ENCODE results near the gene ZNF302. TPM values are rescaled to one million over a fixed set of nuclear protein-coding genes. Genes with fewer than 3 reads are reported as not detected.

The ZNF302 gene
- total RNA-seq, 1 experiment from 2014 or later, result 23.3 TPM

DNA sequence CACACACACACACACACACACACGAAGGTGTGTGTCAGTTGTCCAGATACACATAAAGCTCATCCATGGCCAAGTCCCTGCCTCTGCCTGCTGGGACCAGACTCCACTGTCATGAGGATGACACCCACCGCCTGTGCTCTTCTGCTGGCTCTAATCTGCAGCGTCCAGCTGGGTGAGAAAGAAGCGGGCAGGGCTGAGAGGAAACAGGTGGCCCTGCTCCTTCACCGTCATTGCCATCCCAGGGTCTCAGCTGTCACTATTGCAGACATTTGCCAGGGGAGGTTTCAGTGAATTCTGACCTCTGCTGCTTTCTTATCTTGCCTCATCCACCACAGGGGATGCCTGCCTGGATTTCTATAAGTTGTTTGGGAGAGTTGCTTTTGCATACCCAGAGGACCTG is 31.9 kb upstream of the ZNF302 start:
- H4K8ac ChIP-seq (replicated peaks; ENCODE audit: insufficient read length, low read depth, low read length), result no peak overlapping the region

More for the DNA sequence above, 31.9 kb upstream of the ZNF302 start:
- peaks cover 11% of the 10 kb centered on the region for H3K27me3 Mint-ChIP-seq (ENCODE audit: low read depth)
- Histone ChIP-seq H2BK15ac (ENCODE audit: low read depth, low read length) (no peak overlapping the region), H3K4me1 (ENCODE audit: insufficient read depth, low read length) (no peaks in the 10 kb centered on the region), H3K4me2 (ENCODE audit: insufficient read depth, insufficient read length, low read length) (no peak overlapping the region), H2BK5ac (ENCODE audit: insufficient read length, low read length) (no peak overlapping the region), H2BK20ac (ENCODE audit: low read depth, low read length, poor library complexity, severe bottlenecking) (no peak overlapping the region), H3K27ac (ENCODE audit: insufficient read length, low read depth, low read length) (no peak overlapping the region), H4K91ac (ENCODE audit: insufficient read length, low read depth, low read length) (no peak overlapping the region), H4K20me1 (ENCODE audit: control insufficient read depth, insufficient read depth, insufficient read length) (no peaks in the 10 kb centered on the region), H3K56ac (ENCODE audit: insufficient read length, low read depth, low read length) (no peak overlapping the region), H3K14ac (ENCODE audit: insufficient read depth, low read length) (no peak overlapping the region), H3K18ac (ENCODE audit: insufficient read length, low read depth, low read length) (no peak overlapping the region), H2AFZ (ENCODE audit: low read length) (no peak overlapping the region), H4K5ac (ENCODE audit: insufficient read length, low read depth, low read length) (no peak overlapping the region), H3K27me3 (ENCODE audit: insufficient read depth, low read length) (no peaks in the 10 kb centered on the region), H3K9ac (ENCODE audit: extremely low read depth, insufficient read length, low read length) (no peak overlapping the region), H3T11ph (ENCODE audit: low read length) (no peak overlapping the region), H3K79me1 (ENCODE audit: insufficient read depth, low read depth, low read length, poor library complexity, severe bottlenecking) (no peaks in the 10 kb centered on the region), H2BK12ac (ENCODE audit: insufficient read length, low read depth, low read length) (no peak overlapping the region), H3K79me2 (ENCODE audit: insufficient read depth, low read length) (no peaks in the 10 kb centered on the region), H2BK120ac (ENCODE audit: low read depth, low read length, poor library complexity, severe bottlenecking) (no peak overlapping the region), H3K23ac (ENCODE audit: insufficient read length, low read depth, low read length) (no peak overlapping the region), H3K23me2 (ENCODE audit: insufficient read length, low read depth, low read length, poor library complexity, severe bottlenecking) (no peaks in the 10 kb centered on the region), H3K4ac (ENCODE audit: low read depth, low read length) (no peak overlapping the region), H2AK5ac (ENCODE audit: insufficient read length, low read length) (no peak overlapping the region), H3K9me3 (ENCODE audit: control insufficient read depth, low read depth, low read length) (no peaks in the 10 kb centered on the region)
- WGBS (ENCODE audit: extremely low coverage, insufficient read length, low lambda C conversion rate), result no CpG with 5 or more reads among the region's 5 CpGs
- TF ChIP-seq, protein P1, sequence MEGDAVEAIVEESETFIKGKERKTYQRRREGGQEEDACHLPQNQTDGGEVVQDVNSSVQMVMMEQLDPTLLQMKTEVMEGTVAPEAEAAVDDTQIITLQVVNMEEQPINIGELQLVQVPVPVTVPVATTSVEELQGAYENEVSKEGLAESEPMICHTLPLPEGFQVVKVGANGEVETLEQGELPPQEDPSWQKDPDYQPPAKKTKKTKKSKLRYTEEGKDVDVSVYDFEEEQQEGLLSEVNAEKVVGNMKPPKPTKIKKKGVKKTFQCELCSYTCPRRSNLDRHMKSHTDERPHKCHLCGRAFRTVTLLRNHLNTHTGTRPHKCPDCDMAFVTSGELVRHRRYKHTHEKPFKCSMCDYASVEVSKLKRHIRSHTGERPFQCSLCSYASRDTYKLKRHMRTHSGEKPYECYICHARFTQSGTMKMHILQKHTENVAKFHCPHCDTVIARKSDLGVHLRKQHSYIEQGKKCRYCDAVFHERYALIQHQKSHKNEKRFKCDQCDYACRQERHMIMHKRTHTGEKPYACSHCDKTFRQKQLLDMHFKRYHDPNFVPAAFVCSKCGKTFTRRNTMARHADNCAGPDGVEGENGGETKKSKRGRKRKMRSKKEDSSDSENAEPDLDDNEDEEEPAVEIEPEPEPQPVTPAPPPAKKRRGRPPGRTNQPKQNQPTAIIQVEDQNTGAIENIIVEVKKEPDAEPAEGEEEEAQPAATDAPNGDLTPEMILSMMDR (conservative IDR thresholded peaks at IDR 0.05), result no peak
- no peak overlapping the region for H3K27ac Mint-ChIP-seq
- DNase-seq, result no peak
- no peak overlapping the region for H3K4me3 Mint-ChIP-seq
- H3K9me3 Mint-ChIP-seq, result peaks cover 19 to 92% of the 10 kb centered on the region in 2 experiments
- H3K36me3 Mint-ChIP-seq (ENCODE audit: insufficient read depth in 1 of 3, low read depth in 3 of 3), result peaks cover 0 to 12% (median 0%) of the 10 kb centered on the region in 3 experiments; a peak in 2 of 7 replicates
- no peaks in the 10 kb centered on the region for H3K4me1 Mint-ChIP-seq

All from H9 (cell line).